SK-N-SH (cell line): ENCODE results near the gene PDE2A.

ENCODE experiments used
- ELF1 ChIP-seq: IDR thresholded peaks from 2 replicates; pipeline ENCODE4 v1.4.0; 2012
- EP300 ChIP-seq, 2 experiments: IDR thresholded peaks; 2 replicates each; pipeline versions ENCODE4 v1.4.0 to v1.6.1; 2012; ENCODE audit warnings: borderline replicate concordance in 1 of 2, low read depth in 1 of 2, low read length in 1 of 2
- FOXJ3 ChIP-seq: sonication (generic); formaldehyde crosslinking; IDR thresholded peaks from 2 replicates; pipeline ENCODE4 v1.5.1; 2020; ENCODE audit warnings: mild to moderate bottlenecking, missing genetic modification reagents
- GABPA ChIP-seq: IDR thresholded peaks from 2 replicates; pipeline ENCODE4 v1.4.0; 2012; ENCODE audit warnings: low read depth, mild to moderate bottlenecking
- RAD21 ChIP-seq: IDR thresholded peaks from 2 replicates; pipeline ENCODE4 v1.6.1; 2012; ENCODE audit warnings: mild to moderate bottlenecking, low read length
- YY1 ChIP-seq: IDR thresholded peaks from 2 replicates; pipeline ENCODE4 v1.4.0; 2012; ENCODE audit warnings: low read depth, mild to moderate bottlenecking
- TF ChIP-seq, protein P1 (sequence below): IDR thresholded peaks from 2 replicates; pipeline ENCODE4 v1.6.1; 2012; ENCODE audit warnings: mild to moderate bottlenecking, low read depth, low read length, moderate library complexity
- TF ChIP-seq, protein P2 (sequence below): fragments of 200-600 bp; sonication (generic); IDR thresholded peaks from 2 replicates; pipeline ENCODE4 v1.6.1; 2017; ENCODE audit warnings: antibody characterized with exemption, mild to moderate bottlenecking, moderate library complexity

DNA sequence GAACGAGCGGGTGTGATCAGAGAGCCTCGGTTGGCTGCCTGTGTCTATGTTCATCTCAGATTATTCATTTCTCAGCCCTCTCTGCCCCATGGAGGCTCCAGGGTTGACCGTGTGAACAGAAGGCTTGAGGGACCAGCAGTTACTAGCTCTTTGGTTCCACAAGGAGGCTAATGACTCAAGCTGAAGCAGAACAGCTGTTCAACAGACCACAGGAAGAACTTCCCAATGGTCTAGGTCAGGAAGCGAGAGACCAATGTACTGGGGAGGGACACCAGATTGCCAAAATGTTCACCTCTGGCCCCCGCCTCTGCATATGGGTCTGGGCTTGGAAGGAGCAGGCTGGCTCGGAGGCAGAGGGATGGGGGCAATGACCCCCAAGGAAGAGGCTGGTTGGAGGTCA, 14.7 kb upstream of the PDE2A start:
- TF ChIP-seq RAD21: no peak
- no peak for TF ChIP-seq FOXJ3 (CRISPR knock-in tag)
- no peak for TF ChIP-seq EP300 (IDR thresholded peaks at IDR 0.05; ENCODE audit: borderline replicate concordance in 1 of 2, low read depth in 1 of 2, low read length in 1 of 2)
- TF ChIP-seq GABPA: no peak
- TF ChIP-seq, protein P1, sequence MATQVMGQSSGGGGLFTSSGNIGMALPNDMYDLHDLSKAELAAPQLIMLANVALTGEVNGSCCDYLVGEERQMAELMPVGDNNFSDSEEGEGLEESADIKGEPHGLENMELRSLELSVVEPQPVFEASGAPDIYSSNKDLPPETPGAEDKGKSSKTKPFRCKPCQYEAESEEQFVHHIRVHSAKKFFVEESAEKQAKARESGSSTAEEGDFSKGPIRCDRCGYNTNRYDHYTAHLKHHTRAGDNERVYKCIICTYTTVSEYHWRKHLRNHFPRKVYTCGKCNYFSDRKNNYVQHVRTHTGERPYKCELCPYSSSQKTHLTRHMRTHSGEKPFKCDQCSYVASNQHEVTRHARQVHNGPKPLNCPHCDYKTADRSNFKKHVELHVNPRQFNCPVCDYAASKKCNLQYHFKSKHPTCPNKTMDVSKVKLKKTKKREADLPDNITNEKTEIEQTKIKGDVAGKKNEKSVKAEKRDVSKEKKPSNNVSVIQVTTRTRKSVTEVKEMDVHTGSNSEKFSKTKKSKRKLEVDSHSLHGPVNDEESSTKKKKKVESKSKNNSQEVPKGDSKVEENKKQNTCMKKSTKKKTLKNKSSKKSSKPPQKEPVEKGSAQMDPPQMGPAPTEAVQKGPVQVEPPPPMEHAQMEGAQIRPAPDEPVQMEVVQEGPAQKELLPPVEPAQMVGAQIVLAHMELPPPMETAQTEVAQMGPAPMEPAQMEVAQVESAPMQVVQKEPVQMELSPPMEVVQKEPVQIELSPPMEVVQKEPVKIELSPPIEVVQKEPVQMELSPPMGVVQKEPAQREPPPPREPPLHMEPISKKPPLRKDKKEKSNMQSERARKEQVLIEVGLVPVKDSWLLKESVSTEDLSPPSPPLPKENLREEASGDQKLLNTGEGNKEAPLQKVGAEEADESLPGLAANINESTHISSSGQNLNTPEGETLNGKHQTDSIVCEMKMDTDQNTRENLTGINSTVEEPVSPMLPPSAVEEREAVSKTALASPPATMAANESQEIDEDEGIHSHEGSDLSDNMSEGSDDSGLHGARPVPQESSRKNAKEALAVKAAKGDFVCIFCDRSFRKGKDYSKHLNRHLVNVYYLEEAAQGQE: no peak
- TF ChIP-seq, protein P2, sequence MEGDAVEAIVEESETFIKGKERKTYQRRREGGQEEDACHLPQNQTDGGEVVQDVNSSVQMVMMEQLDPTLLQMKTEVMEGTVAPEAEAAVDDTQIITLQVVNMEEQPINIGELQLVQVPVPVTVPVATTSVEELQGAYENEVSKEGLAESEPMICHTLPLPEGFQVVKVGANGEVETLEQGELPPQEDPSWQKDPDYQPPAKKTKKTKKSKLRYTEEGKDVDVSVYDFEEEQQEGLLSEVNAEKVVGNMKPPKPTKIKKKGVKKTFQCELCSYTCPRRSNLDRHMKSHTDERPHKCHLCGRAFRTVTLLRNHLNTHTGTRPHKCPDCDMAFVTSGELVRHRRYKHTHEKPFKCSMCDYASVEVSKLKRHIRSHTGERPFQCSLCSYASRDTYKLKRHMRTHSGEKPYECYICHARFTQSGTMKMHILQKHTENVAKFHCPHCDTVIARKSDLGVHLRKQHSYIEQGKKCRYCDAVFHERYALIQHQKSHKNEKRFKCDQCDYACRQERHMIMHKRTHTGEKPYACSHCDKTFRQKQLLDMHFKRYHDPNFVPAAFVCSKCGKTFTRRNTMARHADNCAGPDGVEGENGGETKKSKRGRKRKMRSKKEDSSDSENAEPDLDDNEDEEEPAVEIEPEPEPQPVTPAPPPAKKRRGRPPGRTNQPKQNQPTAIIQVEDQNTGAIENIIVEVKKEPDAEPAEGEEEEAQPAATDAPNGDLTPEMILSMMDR: no peak
- no peak for TF ChIP-seq YY1
- TF ChIP-seq ELF1: no peak
